ENCODE measurements around the gene IL1R1. TPM values are rescaled to one million over a fixed set of nuclear protein-coding genes. Genes with fewer than 3 reads are reported as not detected.
A peak's percentile ranks its signal among the peaks of the same experiment; 100 is the strongest.

Gene IL1R1
- total RNA-seq (2022) (5.2 and 6.0 TPM in 2 replicates), Bru-seq, nascent RNA (percentile 49 among the genes with signal in this experiment), BruChase-seq, experiment 1, labeled RNA remaining after a 6-hour chase (percentile 51 among the genes with signal in this experiment), BruChase-seq, experiment 2, labeled RNA remaining after a 2-hour chase (percentile 48 among the genes with signal in this experiment)
- long read RNA-seq, full-length matches to known transcripts, result 4 of 9 reads
- long read RNA-seq, partial matches to known transcripts, result 1 of 9 reads
- long read RNA-seq, other reads (novel, unspliced or antisense), result 4 of 9 reads

GRCh38 chr2:102141970-102142828 is at the start of gene IL1R1:
IL1R1 (plus strand) TSS chr2:102142746; CDS start chr2:102157725, 14,979 bp downstream.
- BruUV-seq (replicated peaks), result no TSS peak
- no peaks in the 10 kb centered on the region for H3K4me1 Mint-ChIP-seq (ENCODE audit: insufficient read depth, unreplicated experiment)
- peak within 1 kb of the TSS; percentile 81 for H3K4me3 Mint-ChIP-seq (ENCODE audit: unreplicated experiment)
- peaks cover 6% of the 10 kb centered on the region for H3K36me3 Mint-ChIP-seq (ENCODE audit: insufficient read depth, unreplicated experiment)
- ChIA-PET CTCF (interaction anchor here (0.5 to 3.3 kb wide), 15 partner anchors 13 to 259 kb away, joined by 3 to 27 read pairs (median 4); no protein-coding TSS in a partner anchor), POLR2A (interaction anchor here (0.6 to 3.5 kb wide), 17 partner anchors 9 to 934 kb away, joined by 3 to 29 read pairs (median 3); no protein-coding TSS in a partner anchor)
- TF ChIP-seq, protein P1, sequence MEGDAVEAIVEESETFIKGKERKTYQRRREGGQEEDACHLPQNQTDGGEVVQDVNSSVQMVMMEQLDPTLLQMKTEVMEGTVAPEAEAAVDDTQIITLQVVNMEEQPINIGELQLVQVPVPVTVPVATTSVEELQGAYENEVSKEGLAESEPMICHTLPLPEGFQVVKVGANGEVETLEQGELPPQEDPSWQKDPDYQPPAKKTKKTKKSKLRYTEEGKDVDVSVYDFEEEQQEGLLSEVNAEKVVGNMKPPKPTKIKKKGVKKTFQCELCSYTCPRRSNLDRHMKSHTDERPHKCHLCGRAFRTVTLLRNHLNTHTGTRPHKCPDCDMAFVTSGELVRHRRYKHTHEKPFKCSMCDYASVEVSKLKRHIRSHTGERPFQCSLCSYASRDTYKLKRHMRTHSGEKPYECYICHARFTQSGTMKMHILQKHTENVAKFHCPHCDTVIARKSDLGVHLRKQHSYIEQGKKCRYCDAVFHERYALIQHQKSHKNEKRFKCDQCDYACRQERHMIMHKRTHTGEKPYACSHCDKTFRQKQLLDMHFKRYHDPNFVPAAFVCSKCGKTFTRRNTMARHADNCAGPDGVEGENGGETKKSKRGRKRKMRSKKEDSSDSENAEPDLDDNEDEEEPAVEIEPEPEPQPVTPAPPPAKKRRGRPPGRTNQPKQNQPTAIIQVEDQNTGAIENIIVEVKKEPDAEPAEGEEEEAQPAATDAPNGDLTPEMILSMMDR (IDR thresholded peaks at IDR 0.05; ENCODE audit: unreplicated experiment), result no peak
- peak within 1 kb of the TSS; percentile 68 for H3K27ac Mint-ChIP-seq (ENCODE audit: low read depth, unreplicated experiment)
- no peaks in the 10 kb centered on the region for H3K27me3 Mint-ChIP-seq (ENCODE audit: insufficient read depth, unreplicated experiment)
- peak; percentile 80 for DNase-seq (ENCODE audit: unreplicated experiment)
- peaks cover 8% of the 10 kb centered on the region for H3K9me3 Mint-ChIP-seq (ENCODE audit: unreplicated experiment)
- intact Hi-C loops (cut with micrococcal nuclease), result no loop called here

GRCh38 chr2:102093662-102094061 is 48.9 kb upstream of the IL1R1 start:
- no peaks in the 10 kb centered on the region for H3K27me3 Mint-ChIP-seq (ENCODE audit: insufficient read depth, unreplicated experiment)

DNA sequence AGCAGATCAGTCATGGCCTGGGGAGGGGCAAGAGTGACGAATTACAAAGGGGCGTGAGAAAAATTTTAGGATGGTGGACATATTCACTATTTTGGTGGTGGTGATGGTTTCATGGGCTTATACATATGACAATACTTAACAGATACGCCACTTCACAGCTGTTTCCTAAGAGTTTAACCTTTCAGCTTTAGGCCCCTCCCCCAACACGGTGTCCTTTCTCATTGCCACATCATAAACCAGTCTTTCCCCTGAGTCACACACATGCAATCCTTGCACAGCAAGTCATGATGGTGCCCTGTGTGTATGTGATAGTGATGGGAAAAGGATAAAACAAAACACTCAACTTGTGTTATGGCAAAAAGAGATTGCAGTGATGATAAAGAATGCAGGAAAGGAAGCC is 47.6 kb upstream of the IL1R1 start:
- DNase-seq (ENCODE audit: unreplicated experiment), result peak; percentile 92
- BruUV-seq (replicated peaks), result no TSS peak
- no peaks in the 10 kb centered on the region for H3K36me3 Mint-ChIP-seq (ENCODE audit: insufficient read depth, unreplicated experiment)
- H3K4me1 Mint-ChIP-seq (ENCODE audit: insufficient read depth, unreplicated experiment), result peaks cover 15% of the 10 kb centered on the region
- ChIA-PET CTCF (interaction anchor here (1.0 kb wide), 2 partner anchors 13 to 23 kb away, joined by 3 read pairs; no protein-coding TSS in a partner anchor), POLR2A (interaction anchor here (0.7 to 1.1 kb wide), 3 partner anchors 12 to 30 kb away, joined by 3 to 6 read pairs (median 3); no protein-coding TSS in a partner anchor)
- TF ChIP-seq, protein P1 (IDR thresholded peaks at IDR 0.05; ENCODE audit: unreplicated experiment), result no peak
- intact Hi-C loops (cut with micrococcal nuclease), result no loop called here
- no peaks in the 10 kb centered on the region for H3K27me3 Mint-ChIP-seq (ENCODE audit: insufficient read depth, unreplicated experiment)
- H3K4me3 Mint-ChIP-seq (ENCODE audit: unreplicated experiment), result no peak overlapping the region
- no peaks in the 10 kb centered on the region for H3K9me3 Mint-ChIP-seq (ENCODE audit: unreplicated experiment)
- peak overlapping the region; percentile 52 for H3K27ac Mint-ChIP-seq (ENCODE audit: low read depth, unreplicated experiment)

More at GRCh38 chr2:102093662-102094061, 48.9 kb upstream of the IL1R1 start:
- intact Hi-C loops (cut with micrococcal nuclease), result no loop called here
- TF ChIP-seq, protein P1 (IDR thresholded peaks at IDR 0.05; ENCODE audit: unreplicated experiment), result no peak
- H3K36me3 Mint-ChIP-seq (ENCODE audit: insufficient read depth, unreplicated experiment), result no peaks in the 10 kb centered on the region
- POLR2A ChIA-PET, result interaction anchor here (0.8 kb wide), 1 partner anchor 73 kb away, joined by 3 read pairs; no protein-coding TSS in a partner anchor
- CTCF ChIA-PET, result interaction anchor here (0.6 kb wide), 1 partner anchor 209 kb away, joined by 4 read pairs; no protein-coding TSS in a partner anchor
- BruUV-seq (replicated peaks), result no TSS peak
- peaks cover 8% of the 10 kb centered on the region for H3K4me1 Mint-ChIP-seq (ENCODE audit: insufficient read depth, unreplicated experiment)
- no peak for DNase-seq (ENCODE audit: unreplicated experiment)
- no peak overlapping the region for H3K27ac Mint-ChIP-seq (ENCODE audit: low read depth, unreplicated experiment)
- H3K4me3 Mint-ChIP-seq (ENCODE audit: unreplicated experiment), result no peak overlapping the region
- H3K9me3 Mint-ChIP-seq (ENCODE audit: unreplicated experiment), result no peaks in the 10 kb centered on the region

GRCh38 chr2:102096103-102096502 is 46.4 kb upstream of the IL1R1 start:
- CTCF ChIA-PET, result interaction anchor here (0.6 to 1.0 kb wide), 3 partner anchors 10 to 63 kb away, joined by 3 to 5 read pairs (median 3); no protein-coding TSS in a partner anchor
- POLR2A ChIA-PET, result no interaction called here
- TF ChIP-seq, protein P1 (IDR thresholded peaks at IDR 0.05; ENCODE audit: unreplicated experiment), result no peak
- no TSS peak for BruUV-seq (replicated peaks)
- Mint-ChIP-seq H3K4me1 (ENCODE audit: insufficient read depth, unreplicated experiment) (peaks cover 25% of the 10 kb centered on the region), H3K9me3 (ENCODE audit: unreplicated experiment) (no peaks in the 10 kb centered on the region), H3K4me3 (ENCODE audit: unreplicated experiment) (no peak overlapping the region), H3K27ac (ENCODE audit: low read depth, unreplicated experiment) (no peak overlapping the region), H3K27me3 (ENCODE audit: insufficient read depth, unreplicated experiment) (no peaks in the 10 kb centered on the region), H3K36me3 (ENCODE audit: insufficient read depth, unreplicated experiment) (no peaks in the 10 kb centered on the region)
- no peak for DNase-seq (ENCODE audit: unreplicated experiment)
- intact Hi-C loops (cut with micrococcal nuclease), result no loop called here

All from MCF 10A (cell line).